HepG2 (cell line): Measurements from ENCODE around the gene FAM174C. TPM values are rescaled to one million over a fixed set of nuclear protein-coding genes. Genes with fewer than 3 reads are reported as not detected.

Source experiments
- MATR3 ChIP-seq: sonication (generic); formaldehyde crosslinking; IDR thresholded peaks from 2 replicates; pipeline ENCODE4 v1.4.0; 2020; ENCODE audit warnings: missing genetic modification reagents
- NCOR1 ChIP-seq: fragments of 200-600 bp; sonication (generic); IDR thresholded peaks from 2 replicates; pipeline ENCODE4 v1.7.0; 2017; ENCODE audit warnings: antibody characterized with exemption, low read length, borderline replicate concordance
- NFE2L1 ChIP-seq: sonication (generic); formaldehyde crosslinking; IDR thresholded peaks from 2 replicates; pipeline ENCODE4 v1.4.0; 2020; ENCODE audit warnings: missing genetic modification reagents, mild to moderate bottlenecking, borderline replicate concordance
- ONECUT2 ChIP-seq: sonication (generic); formaldehyde crosslinking; IDR thresholded peaks from 2 replicates; pipeline ENCODE4 v1.4.0; 2020; ENCODE audit warnings: missing genetic modification reagents
- TOPORS ChIP-seq: sonication (generic); formaldehyde crosslinking; IDR thresholded peaks from 2 replicates; pipeline ENCODE4 v1.8.0; 2023; ENCODE audit warnings: mild to moderate bottlenecking, missing genetic modification reagents
- XBP1 ChIP-seq: sonication (generic); formaldehyde crosslinking; IDR thresholded peaks from 2 replicates; pipeline ENCODE4 v1.5.0; 2020; ENCODE audit warnings: missing genetic modification reagents
- ZBTB7B ChIP-seq: sonication (generic); formaldehyde crosslinking; IDR thresholded peaks from 2 replicates; pipeline ENCODE4 v1.4.0; 2020; ENCODE audit warnings: missing genetic modification reagents
- ZFP37 ChIP-seq: sonication (generic); formaldehyde crosslinking; IDR thresholded peaks from 2 replicates; pipeline ENCODE4 v1.4.0; 2020; ENCODE audit warnings: missing genetic modification reagents, borderline replicate concordance
- ZNF263 ChIP-seq: sonication (generic); formaldehyde crosslinking; IDR thresholded peaks from 2 replicates; pipeline ENCODE4 v1.4.0; 2020; ENCODE audit warnings: missing genetic modification reagents
- ZNF747 ChIP-seq: sonication (generic); formaldehyde crosslinking; IDR thresholded peaks from 2 replicates; pipeline ENCODE4 v1.8.1; 2023; ENCODE audit warnings: missing genetic modification reagents, mild to moderate bottlenecking, borderline replicate concordance
- polyA plus RNA-seq, 8 experiments: library from polyadenylated mRNA; depleted of rRNA in 3 of 8; stranded (reverse) in 7 of 8; unstranded in 1 of 8; fragments of >200 nt; fragmentation: Illumina TruSeq in 4 of 8; extraction: Trizol in 4 of 8; gene quantifications; 2 replicates each; pipeline versions ENCODE4 v1.2.1 to v1.2.3, GENCODE V29; 2011 to 2016; ENCODE audit warnings: low read depth in 4 of 8, missing spikeins in 1 of 8, mixed read lengths in 1 of 8; ENCODE audit not compliant: insufficient read depth in 1 of 8
- total RNA-seq, 5 experiments: library from RNA; depleted of rRNA; stranded (reverse); fragments of >200 nt; fragmentation: Illumina TruSeq; extraction: Trizol; gene quantifications; 2 replicates each; pipeline ENCODE4 v1.2.3, GENCODE V29; 2016; ENCODE audit warnings: low read depth in 1 of 5
- TF ChIP-seq, protein P1 (sequence below): sonication (generic); formaldehyde crosslinking; IDR thresholded peaks from 2 replicates; pipeline ENCODE4 v1.4.0; 2020; ENCODE audit warnings: mild to moderate bottlenecking, missing genetic modification reagents, borderline replicate concordance
- TF ChIP-seq, protein P2 (sequence below): sonication (generic); formaldehyde crosslinking; IDR thresholded peaks from 2 replicates; pipeline ENCODE4 v1.5.0; 2020; ENCODE audit warnings: missing genetic modification reagents

Gene FAM174C
- total and polyA plus RNA-seq, 2 of the 13 experiments (the other 11 are each of a cell fraction or from before 2014, with no cell fraction given), result 19.5 to 31.3 TPM

DNA sequence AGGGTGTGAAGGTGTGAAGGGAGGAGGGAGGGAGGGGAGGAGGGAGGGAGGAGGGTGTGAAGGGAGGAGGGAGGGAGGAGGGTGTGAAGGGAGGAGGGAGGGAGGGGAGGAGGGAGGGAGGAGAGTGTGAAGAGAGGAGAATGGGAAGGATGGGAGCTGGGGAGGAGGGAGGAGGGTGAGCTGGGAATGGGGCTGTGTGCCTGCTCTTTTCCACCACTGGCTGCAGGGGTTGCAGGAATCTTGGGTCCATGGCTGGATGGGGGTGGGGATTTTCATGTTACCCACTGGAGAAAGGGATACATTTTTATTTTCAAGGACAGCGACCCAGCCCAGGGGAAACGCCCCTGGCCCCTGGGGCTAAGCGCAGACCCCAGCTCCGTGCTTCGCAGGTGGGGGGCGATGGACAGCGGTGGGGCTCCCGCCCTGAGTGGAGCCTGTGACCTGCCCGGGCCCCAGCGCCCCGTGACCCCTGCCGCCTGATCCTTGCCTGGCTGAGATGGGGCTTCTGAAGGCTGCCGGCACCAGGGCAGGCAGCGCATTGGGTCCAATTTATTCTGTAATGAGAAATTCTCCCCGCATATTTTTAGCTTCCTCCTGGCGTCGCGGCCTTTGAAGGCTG lies 7.4 kb downstream of the FAM174C start (continued):
- TF ChIP-seq, protein P1, sequence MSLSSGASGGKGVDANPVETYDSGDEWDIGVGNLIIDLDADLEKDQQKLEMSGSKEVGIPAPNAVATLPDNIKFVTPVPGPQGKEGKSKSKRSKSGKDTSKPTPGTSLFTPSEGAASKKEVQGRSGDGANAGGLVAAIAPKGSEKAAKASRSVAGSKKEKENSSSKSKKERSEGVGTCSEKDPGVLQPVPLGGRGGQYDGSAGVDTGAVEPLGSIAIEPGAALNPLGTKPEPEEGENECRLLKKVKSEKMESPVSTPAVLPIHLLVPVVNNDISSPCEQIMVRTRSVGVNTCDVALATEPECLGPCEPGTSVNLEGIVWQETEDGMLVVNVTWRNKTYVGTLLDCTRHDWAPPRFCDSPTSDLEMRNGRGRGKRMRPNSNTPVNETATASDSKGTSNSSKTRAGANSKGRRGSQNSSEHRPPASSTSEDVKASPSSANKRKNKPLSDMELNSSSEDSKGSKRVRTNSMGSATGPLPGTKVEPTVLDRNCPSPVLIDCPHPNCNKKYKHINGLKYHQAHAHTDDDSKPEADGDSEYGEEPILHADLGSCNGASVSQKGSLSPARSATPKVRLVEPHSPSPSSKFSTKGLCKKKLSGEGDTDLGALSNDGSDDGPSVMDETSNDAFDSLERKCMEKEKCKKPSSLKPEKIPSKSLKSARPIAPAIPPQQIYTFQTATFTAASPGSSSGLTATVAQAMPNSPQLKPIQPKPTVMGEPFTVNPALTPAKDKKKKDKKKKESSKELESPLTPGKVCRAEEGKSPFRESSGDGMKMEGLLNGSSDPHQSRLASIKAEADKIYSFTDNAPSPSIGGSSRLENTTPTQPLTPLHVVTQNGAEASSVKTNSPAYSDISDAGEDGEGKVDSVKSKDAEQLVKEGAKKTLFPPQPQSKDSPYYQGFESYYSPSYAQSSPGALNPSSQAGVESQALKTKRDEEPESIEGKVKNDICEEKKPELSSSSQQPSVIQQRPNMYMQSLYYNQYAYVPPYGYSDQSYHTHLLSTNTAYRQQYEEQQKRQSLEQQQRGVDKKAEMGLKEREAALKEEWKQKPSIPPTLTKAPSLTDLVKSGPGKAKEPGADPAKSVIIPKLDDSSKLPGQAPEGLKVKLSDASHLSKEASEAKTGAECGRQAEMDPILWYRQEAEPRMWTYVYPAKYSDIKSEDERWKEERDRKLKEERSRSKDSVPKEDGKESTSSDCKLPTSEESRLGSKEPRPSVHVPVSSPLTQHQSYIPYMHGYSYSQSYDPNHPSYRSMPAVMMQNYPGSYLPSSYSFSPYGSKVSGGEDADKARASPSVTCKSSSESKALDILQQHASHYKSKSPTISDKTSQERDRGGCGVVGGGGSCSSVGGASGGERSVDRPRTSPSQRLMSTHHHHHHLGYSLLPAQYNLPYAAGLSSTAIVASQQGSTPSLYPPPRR, result no peak
- TF ChIP-seq TOPORS (CRISPR knock-in tag) (no peak), XBP1 (no peak), NCOR1 (no peak), ZNF263 (CRISPR knock-in tag) (peak; percentile 90), NFE2L1 (CRISPR knock-in tag) (no peak), ZBTB7B (CRISPR knock-in tag) (no peak), ZFP37 (no peak), ZNF747 (peak; percentile 3; the same call in 1 of the 2 replicates), ONECUT2 (CRISPR knock-in tag) (no peak), MATR3 (CRISPR knock-in tag) (no peak)
- TF ChIP-seq, protein P2, sequence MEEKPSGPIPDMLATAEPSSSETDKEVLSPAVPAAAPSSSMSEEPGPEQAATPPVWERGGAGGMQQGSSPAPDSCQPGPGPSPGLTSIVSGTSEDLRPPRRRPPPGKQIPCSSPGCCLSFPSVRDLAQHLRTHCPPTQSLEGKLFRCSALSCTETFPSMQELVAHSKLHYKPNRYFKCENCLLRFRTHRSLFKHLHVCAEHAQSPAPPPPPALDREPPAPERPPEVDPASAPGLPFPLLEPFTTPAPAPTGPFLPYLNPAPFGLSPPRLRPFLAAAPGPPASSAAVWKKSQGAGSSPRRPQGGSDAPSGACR (CRISPR knock-in tag), result no peak
